H9 (cell line): ENCODE results near the gene EIF5A. TPM values are rescaled to one million over a fixed set of nuclear protein-coding genes. Genes with fewer than 3 reads are reported as not detected.
A peak's percentile ranks its signal among the peaks of the same experiment; 100 is the strongest.
"Not testable (repeated sequence)": the region's sequence is repeated elsewhere in the genome, so short reads cannot be mapped to it uniquely, and the experiment has no call there.

Experiments
- DNase-seq: peaks from one replicate; pipeline ENCODE4 v3.0.0-alpha.2; 2017
- H2AFZ ChIP-seq: one replicate; pipeline ENCODE4 v1.6.1; 2013; ENCODE audit warnings: mild to moderate bottlenecking, low read length, control low read depth, moderate library complexity
- H2AK5ac ChIP-seq: 2 replicates; pipeline ENCODE4 v1.6.1; 2013; ENCODE audit warnings: low read length, control low read depth, mixed read lengths; ENCODE audit not compliant: insufficient read length
- H2BK120ac ChIP-seq: one replicate; pipeline ENCODE4 v1.6.1; 2013; ENCODE audit warnings: low read depth, mild to moderate bottlenecking, low read length, control low read depth, inconsistent platforms; ENCODE audit not compliant: poor library complexity, severe bottlenecking
- H2BK12ac ChIP-seq: 2 replicates; pipeline ENCODE4 v1.6.1; 2013; ENCODE audit warnings: low read length, control low read depth, mixed read lengths, low read depth; ENCODE audit not compliant: insufficient read length
- H2BK15ac ChIP-seq: 2 replicates; pipeline ENCODE4 v1.6.1; 2013; ENCODE audit warnings: low read depth, low read length, control low read depth
- H2BK20ac ChIP-seq: one replicate; pipeline ENCODE4 v1.6.1; 2013; ENCODE audit warnings: low read depth, mild to moderate bottlenecking, low read length, control low read depth, inconsistent platforms; ENCODE audit not compliant: poor library complexity, severe bottlenecking
- H2BK5ac ChIP-seq: 2 replicates; pipeline ENCODE4 v1.6.1; 2013; ENCODE audit warnings: low read length, control low read depth, mixed read lengths; ENCODE audit not compliant: insufficient read length
- H3K14ac ChIP-seq: 2 replicates; pipeline ENCODE4 v1.6.1; 2013; ENCODE audit warnings: low read length, control low read depth; ENCODE audit not compliant: insufficient read depth
- H3K18ac ChIP-seq: 2 replicates; pipeline ENCODE4 v1.6.1; 2013; ENCODE audit warnings: low read depth, mild to moderate bottlenecking, mixed read lengths, low read length, control low read depth; ENCODE audit not compliant: insufficient read length
- H3K23ac ChIP-seq: 2 replicates; pipeline ENCODE4 v1.6.1; 2013; ENCODE audit warnings: low read length, control low read depth, mixed read lengths, low read depth; ENCODE audit not compliant: insufficient read length
- H3K23me2 ChIP-seq: 2 replicates; pipeline ENCODE4 v1.6.1; 2013; ENCODE audit warnings: low read depth, mild to moderate bottlenecking, mixed read lengths, low read length, control low read depth; ENCODE audit not compliant: insufficient read length, poor library complexity, severe bottlenecking
- H3K27ac ChIP-seq: 2 replicates; pipeline ENCODE4 v1.5.1; 2013; ENCODE audit warnings: low read length, control low read depth, mixed read lengths, low read depth; ENCODE audit not compliant: insufficient read length
- H3K27me3 ChIP-seq: 2 replicates; pipeline ENCODE4 v1.6.1; 2013; ENCODE audit warnings: low read length, control low read depth, inconsistent platforms; ENCODE audit not compliant: insufficient read depth
- H3K4ac ChIP-seq: 2 replicates; pipeline ENCODE4 v1.6.1; 2013; ENCODE audit warnings: low read depth, mild to moderate bottlenecking, control low read depth, inconsistent platforms, low read length, moderate library complexity
- H3K4me1 ChIP-seq: 2 replicates; pipeline ENCODE4 v1.6.1; 2013; ENCODE audit warnings: low read length, control low read depth, inconsistent platforms; ENCODE audit not compliant: insufficient read depth
- H3K4me2 ChIP-seq: 2 replicates; pipeline ENCODE4 v1.6.1; 2013; ENCODE audit warnings: low read length, control low read depth, mixed read lengths; ENCODE audit not compliant: insufficient read length, insufficient read depth
- H3K56ac ChIP-seq: 2 replicates; pipeline ENCODE4 v1.6.1; 2013; ENCODE audit warnings: low read depth, mild to moderate bottlenecking, mixed read lengths, low read length, control low read depth; ENCODE audit not compliant: insufficient read length
- H3K79me1 ChIP-seq: 2 replicates; pipeline ENCODE4 v1.6.1; 2013; ENCODE audit warnings: low read depth, mild to moderate bottlenecking, moderate library complexity, low read length, control low read depth, inconsistent platforms; ENCODE audit not compliant: insufficient read depth, poor library complexity, severe bottlenecking
- H3K79me2 ChIP-seq: 2 replicates; pipeline ENCODE4 v1.6.1; 2013; ENCODE audit warnings: low read length, control low read depth, inconsistent platforms; ENCODE audit not compliant: insufficient read depth
- H3K9ac ChIP-seq: 2 replicates; pipeline ENCODE4 v1.6.1; 2013; ENCODE audit warnings: low read length, control low read depth, mixed read lengths; ENCODE audit not compliant: insufficient read length; ENCODE audit errors: extremely low read depth
- H3K9me3 ChIP-seq: one replicate; pipeline ENCODE4 v1.6.1; 2013; ENCODE audit warnings: low read depth, low read length, inconsistent platforms; ENCODE audit not compliant: control insufficient read depth
- H3T11ph ChIP-seq: one replicate; pipeline ENCODE4 v1.6.1; 2013; ENCODE audit warnings: mild to moderate bottlenecking, low read length, control low read depth, inconsistent platforms
- H4K20me1 ChIP-seq: one replicate; pipeline ENCODE4 v1.6.1; 2013; ENCODE audit not compliant: control insufficient read depth, insufficient read length, insufficient read depth
- H4K5ac ChIP-seq: 2 replicates; pipeline ENCODE4 v1.6.1; 2013; ENCODE audit warnings: low read depth, mild to moderate bottlenecking, mixed read lengths, low read length, control low read depth; ENCODE audit not compliant: insufficient read length
- H4K8ac ChIP-seq: replicated peaks from 2 replicates; pipeline ENCODE4 v1.6.1; 2013; ENCODE audit warnings: low read length, control low read depth, mixed read lengths, low read depth; ENCODE audit not compliant: insufficient read length
- H4K91ac ChIP-seq: 2 replicates; pipeline ENCODE4 v1.6.1; 2013; ENCODE audit warnings: low read depth, mild to moderate bottlenecking, moderate library complexity, mixed read lengths, low read length, control low read depth; ENCODE audit not compliant: insufficient read length
- H3K27ac Mint-ChIP-seq, 3 experiments: 2 replicates in 2 of 3; 3 replicates in 1 of 3; pipeline ENCODE4 v1.8.0; 2020 to 2021; ENCODE audit warnings: mixed read lengths in 3 of 3, mild to moderate bottlenecking in 1 of 3, moderate library complexity in 1 of 3
- H3K27me3 Mint-ChIP-seq: 2 replicates; pipeline ENCODE4 v1.8.0; 2021; ENCODE audit warnings: low read depth, mild to moderate bottlenecking, moderate library complexity, mixed read lengths
- H3K36me3 Mint-ChIP-seq, 3 experiments: 2 replicates in 2 of 3; 3 replicates in 1 of 3; pipeline ENCODE4 v1.8.0; 2020 to 2021; ENCODE audit warnings: low read depth in 3 of 3, mixed read lengths in 3 of 3; ENCODE audit not compliant: insufficient read depth in 1 of 3
- H3K4me1 Mint-ChIP-seq, 2 experiments: 2 replicates each; pipeline ENCODE4 v1.8.0; 2020; ENCODE audit warnings: mixed read lengths in 2 of 2
- H3K4me3 Mint-ChIP-seq, 2 experiments: 2 replicates in 1 of 2; 3 replicates in 1 of 2; pipeline ENCODE4 v1.8.0; 2020 to 2021; ENCODE audit warnings: mild to moderate bottlenecking in 2 of 2, mixed read lengths in 2 of 2, moderate library complexity in 1 of 2
- H3K9me3 Mint-ChIP-seq, 2 experiments: 2 replicates in 1 of 2; 3 replicates in 1 of 2; pipeline ENCODE4 v1.8.0; 2020; ENCODE audit warnings: mild to moderate bottlenecking in 2 of 2, mixed read lengths in 2 of 2, moderate library complexity in 1 of 2
- WGBS: extraction: QIAGEN DNeasy Blood & Tissue Kit; methylation state at CpG from one replicate; pipeline ENCODE4 v1.1.7; 2013; ENCODE audit warnings: missing lambda C conversion rate, low lambda C conversion rate, mixed read lengths; ENCODE audit not compliant: insufficient read length; ENCODE audit errors: extremely low coverage; 5-methylcytosine and 5-hydroxymethylcytosine counted together
- total RNA-seq: library from RNA; stranded (reverse); gene quantifications from 2 replicates; pipeline ENCODE4 v1.2.1, GENCODE V29; 2021
- TF ChIP-seq, protein P1 (sequence below): fragments of 200-600 bp; sonication (generic); conservative IDR thresholded peaks from 3 replicates; pipeline ENCODE4 v1.8.0; 2021; ENCODE audit warnings: antibody characterized with exemption, mild to moderate bottlenecking

The EIF5A gene
- total RNA-seq, 1 experiment from 2014 or later: 978 TPM

- peaks cover 0 to under 1% (median 0%) of the 10 kb centered on the region in 3 experiments; a peak in 2 of 7 replicates for H3K36me3 Mint-ChIP-seq
- peaks cover 30 to 41% of the 10 kb centered on the region in 2 experiments for H3K4me1 Mint-ChIP-seq
These were observed 24.7 kb downstream of the EIF5A start for GRCh38 chr17:7332111-7332510.

DNA sequence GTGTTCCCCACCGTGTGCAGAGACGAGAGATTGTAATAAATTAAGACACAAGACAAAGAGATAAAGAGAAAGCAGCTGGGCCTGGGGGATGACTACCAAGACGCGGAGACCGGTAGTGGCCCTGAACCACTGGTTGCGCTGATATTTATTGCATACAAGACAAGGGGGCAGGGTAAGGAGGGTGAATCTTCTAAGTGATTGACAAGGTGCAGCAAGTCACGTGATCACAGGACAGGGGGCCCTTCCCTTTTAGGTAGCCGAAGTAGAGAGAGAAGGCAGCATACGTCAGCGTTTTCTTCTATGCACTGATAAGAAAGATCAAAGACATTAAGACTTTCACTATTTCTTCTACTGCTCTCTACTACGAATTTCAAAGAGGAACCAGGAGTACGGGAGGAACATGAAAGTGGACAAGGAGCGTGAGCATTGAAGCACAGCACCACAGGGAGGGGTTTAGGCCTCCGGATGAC is 25.2 kb downstream of the EIF5A start:
- H3K27me3 ChIP-seq, H3K79me2 ChIP-seq, H3K9me3 ChIP-seq, H3K14ac ChIP-seq, H3K27me3 Mint-ChIP-seq, H3K18ac ChIP-seq, H4K91ac ChIP-seq, H3K4ac ChIP-seq, H3K9me3 Mint-ChIP-seq, H4K8ac ChIP-seq, H3K4me1 ChIP-seq, H3K79me1 ChIP-seq, H2BK12ac ChIP-seq, H3K27ac ChIP-seq, H3K9ac ChIP-seq, H2BK5ac ChIP-seq, H2AFZ ChIP-seq, H2BK15ac ChIP-seq, H4K5ac ChIP-seq, H3K56ac ChIP-seq, DNase-seq, H3T11ph ChIP-seq, H2AK5ac ChIP-seq, H3K36me3 Mint-ChIP-seq, H3K23ac ChIP-seq, H2BK20ac ChIP-seq, H4K20me1 ChIP-seq, H3K4me2 ChIP-seq, H2BK120ac ChIP-seq: not testable (repeated sequence)
- Mint-ChIP-seq H3K27ac (peak overlapping the region in 1 of 3 experiments; percentile 38; a peak in 2 of 7 replicates), H3K4me3 (peak overlapping the region in 1 of 2 experiments; percentile 29; a peak in 1 of 5 replicates), H3K4me1 (peaks cover 34 to 45% of the 10 kb centered on the region in 2 experiments)
- no CpG with 5 or more reads among the region's 14 CpGs for WGBS
- H3K23me2 ChIP-seq: peaks cover 14% of the 10 kb centered on the region

More at GRCh38 chr17:7332111-7332510, 24.7 kb downstream of the EIF5A start:
- no peaks in the 10 kb centered on the region for H3K27me3 ChIP-seq
- WGBS: no CpG with 5 or more reads among the region's 7 CpGs
- H3K14ac ChIP-seq: no peak overlapping the region
- Mint-ChIP-seq H3K9me3 (no peaks in the 10 kb centered on the region), H3K4me3 (peak overlapping the region in 1 of 2 experiments; percentile 29; a peak in 1 of 5 replicates), H3K27me3 (no peaks in the 10 kb centered on the region; the same call in 1 of the 2 replicates), H3K27ac (peak overlapping the region in 1 of 3 experiments; percentile 38; a peak in 1 of 7 replicates)
- no peak overlapping the region for H2BK12ac ChIP-seq
- H3K18ac ChIP-seq: no peak overlapping the region
- H3K27ac ChIP-seq: no peak overlapping the region
- H3K9me3 ChIP-seq: no peaks in the 10 kb centered on the region
- H3T11ph ChIP-seq: no peak overlapping the region
- no peak overlapping the region for H2AK5ac ChIP-seq
- H3K4me1 ChIP-seq: no peaks in the 10 kb centered on the region
- peaks cover 2% of the 10 kb centered on the region; the same call in 1 of the 2 replicates for H3K79me2 ChIP-seq
- no peak overlapping the region for H2AFZ ChIP-seq
- H3K56ac ChIP-seq: no peak overlapping the region
- H4K20me1 ChIP-seq: no peaks in the 10 kb centered on the region
- H3K4me2 ChIP-seq: no peak overlapping the region
- H2BK5ac ChIP-seq: no peak overlapping the region
- H3K79me1 ChIP-seq: no peaks in the 10 kb centered on the region
- peaks cover 14% of the 10 kb centered on the region for H3K23me2 ChIP-seq
- no peak overlapping the region for H2BK20ac ChIP-seq
- no peak overlapping the region for H2BK15ac ChIP-seq
- no peak for DNase-seq
- H4K8ac ChIP-seq: no peak overlapping the region
- no peak overlapping the region for H3K23ac ChIP-seq
- H3K9ac ChIP-seq: no peak overlapping the region
- no peak overlapping the region for H3K4ac ChIP-seq
- no peak overlapping the region for H4K91ac ChIP-seq
- TF ChIP-seq, protein P1, sequence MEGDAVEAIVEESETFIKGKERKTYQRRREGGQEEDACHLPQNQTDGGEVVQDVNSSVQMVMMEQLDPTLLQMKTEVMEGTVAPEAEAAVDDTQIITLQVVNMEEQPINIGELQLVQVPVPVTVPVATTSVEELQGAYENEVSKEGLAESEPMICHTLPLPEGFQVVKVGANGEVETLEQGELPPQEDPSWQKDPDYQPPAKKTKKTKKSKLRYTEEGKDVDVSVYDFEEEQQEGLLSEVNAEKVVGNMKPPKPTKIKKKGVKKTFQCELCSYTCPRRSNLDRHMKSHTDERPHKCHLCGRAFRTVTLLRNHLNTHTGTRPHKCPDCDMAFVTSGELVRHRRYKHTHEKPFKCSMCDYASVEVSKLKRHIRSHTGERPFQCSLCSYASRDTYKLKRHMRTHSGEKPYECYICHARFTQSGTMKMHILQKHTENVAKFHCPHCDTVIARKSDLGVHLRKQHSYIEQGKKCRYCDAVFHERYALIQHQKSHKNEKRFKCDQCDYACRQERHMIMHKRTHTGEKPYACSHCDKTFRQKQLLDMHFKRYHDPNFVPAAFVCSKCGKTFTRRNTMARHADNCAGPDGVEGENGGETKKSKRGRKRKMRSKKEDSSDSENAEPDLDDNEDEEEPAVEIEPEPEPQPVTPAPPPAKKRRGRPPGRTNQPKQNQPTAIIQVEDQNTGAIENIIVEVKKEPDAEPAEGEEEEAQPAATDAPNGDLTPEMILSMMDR: no peak
- no peak overlapping the region for H4K5ac ChIP-seq
- H2BK120ac ChIP-seq: no peak overlapping the region
